HG02763 (cell line): ENCODE results near the gene TRIM56.
"Not testable (repeated sequence)": the region's sequence is repeated elsewhere in the genome, so short reads cannot be mapped to it uniquely, and the experiment has no call there.

Source experiments
- ATAC-seq: cut with Tn5 transposase; IDR thresholded peaks from one replicate; pipeline ENCODE4 v1.9.1; 2021; ENCODE audit warnings: mild to moderate bottlenecking, moderate library complexity; ENCODE audit not compliant: unreplicated experiment

The TRIM56 gene

DNA sequence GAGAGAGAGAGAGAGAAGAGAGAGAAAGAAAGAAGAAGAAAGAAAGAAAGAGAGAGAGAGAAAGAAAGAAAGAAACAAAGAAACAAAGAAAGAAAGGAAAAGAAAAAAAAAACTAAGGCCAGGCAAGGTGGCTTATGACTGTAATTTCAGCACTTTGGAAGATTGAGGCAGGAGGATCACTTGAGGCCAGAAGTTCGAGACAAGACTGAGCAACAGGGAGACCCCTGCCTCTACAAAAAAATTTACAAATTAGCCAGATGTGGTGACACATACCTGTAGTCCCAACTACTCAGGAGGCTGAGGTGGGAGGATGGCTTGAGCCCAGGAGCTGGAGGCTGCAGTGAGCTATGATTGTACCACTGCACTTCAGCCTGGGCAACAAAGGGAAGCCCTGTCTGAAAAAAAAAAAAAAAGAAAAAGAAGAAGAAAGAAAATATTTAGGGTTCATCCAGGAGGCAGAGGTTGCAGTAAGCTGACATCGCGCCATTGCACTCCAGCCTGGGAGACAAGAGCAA lies 44.4 kb downstream of the TRIM56 start:
- no peak for ATAC-seq

DNA sequence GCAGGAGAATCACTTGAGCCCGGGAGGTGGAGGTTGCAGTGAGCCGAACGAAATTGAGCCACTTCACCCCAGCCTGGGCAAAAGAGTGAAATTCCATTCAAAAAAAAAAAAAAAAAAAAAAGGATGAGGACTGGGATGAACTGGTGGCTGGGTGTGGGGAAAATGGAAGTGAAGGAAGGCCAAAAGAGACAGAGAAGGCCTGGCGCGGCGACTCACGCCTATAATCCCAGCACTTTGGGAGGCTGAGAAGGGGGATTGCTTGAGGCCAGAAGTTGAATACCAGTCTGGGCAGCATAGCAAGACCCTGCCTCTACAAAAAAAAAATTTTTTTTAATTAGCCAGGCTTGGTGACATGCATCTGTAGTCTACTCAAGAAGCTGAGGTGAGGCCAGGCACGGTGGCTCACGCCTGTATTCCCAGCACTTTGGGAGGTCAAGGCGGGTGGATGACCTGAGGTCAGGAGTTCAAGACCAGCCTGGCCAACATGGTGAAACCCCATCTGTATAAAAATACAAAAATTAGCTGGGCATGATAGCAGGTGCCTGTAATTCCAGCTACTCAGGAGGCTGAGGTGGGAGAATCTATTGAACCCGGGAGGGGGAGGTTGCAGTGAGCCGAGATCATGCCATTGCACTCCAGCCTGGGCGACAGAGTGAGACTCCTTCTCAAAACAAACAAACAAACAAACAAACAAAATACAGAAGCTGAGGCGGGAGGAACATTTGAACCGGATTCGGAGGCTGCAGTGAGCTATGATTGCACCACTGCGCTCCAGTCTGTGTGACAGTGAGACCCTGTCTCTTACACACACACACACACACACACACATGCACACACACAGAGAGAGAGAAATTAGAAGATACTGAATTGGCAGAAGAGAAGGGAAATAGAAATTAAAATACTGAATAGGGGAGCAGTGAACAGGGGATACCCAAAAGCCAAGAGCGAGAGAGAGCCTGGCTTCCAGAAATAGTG lies 47.6 kb downstream of the TRIM56 start:
- not testable (repeated sequence) for ATAC-seq

DNA sequence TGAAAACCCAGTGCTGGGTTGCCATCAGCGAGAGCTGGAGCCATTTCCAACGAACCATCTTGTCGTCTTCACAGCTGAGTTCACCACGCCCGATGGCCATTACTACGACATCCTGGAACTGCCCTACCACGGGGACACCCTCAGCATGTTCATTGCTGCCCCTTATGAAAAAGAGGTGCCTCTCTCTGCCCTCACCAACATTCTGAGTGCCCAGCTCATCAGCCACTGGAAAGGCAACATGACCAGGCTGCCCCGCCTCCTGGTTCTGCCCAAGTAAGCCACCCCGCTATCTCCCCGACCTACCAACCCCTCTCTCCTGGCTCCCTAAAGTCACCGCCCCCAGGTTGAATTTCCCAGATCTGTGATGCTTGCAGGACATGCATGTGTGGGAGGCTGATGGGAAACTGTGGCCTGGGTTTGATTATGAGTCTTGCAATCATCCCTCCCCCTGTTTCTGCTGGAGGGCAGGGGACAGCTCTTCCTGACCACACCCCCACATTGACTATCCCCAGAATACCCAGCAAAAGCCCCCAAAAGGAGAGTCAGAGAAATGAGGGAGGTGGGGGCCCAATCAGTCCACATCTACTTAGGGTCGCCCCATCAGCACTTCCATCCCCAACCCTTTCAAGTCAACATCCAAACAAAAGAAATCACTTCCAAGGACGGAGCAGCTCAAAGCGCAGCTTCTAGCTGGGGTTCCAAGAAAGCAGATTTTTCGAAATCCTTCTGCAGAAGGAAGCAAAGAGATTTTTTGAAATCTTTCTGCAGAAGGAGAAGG lies 48.5 kb downstream of the TRIM56 start:
- no peak for ATAC-seq

GRCh38 chr7:101134399-101134980 lies 49.2 kb downstream of the TRIM56 start:
- no peak for ATAC-seq

GRCh38 chr7:101137651-101138212 lies 52.5 kb downstream of the TRIM56 start:
- no peak for ATAC-seq

DNA sequence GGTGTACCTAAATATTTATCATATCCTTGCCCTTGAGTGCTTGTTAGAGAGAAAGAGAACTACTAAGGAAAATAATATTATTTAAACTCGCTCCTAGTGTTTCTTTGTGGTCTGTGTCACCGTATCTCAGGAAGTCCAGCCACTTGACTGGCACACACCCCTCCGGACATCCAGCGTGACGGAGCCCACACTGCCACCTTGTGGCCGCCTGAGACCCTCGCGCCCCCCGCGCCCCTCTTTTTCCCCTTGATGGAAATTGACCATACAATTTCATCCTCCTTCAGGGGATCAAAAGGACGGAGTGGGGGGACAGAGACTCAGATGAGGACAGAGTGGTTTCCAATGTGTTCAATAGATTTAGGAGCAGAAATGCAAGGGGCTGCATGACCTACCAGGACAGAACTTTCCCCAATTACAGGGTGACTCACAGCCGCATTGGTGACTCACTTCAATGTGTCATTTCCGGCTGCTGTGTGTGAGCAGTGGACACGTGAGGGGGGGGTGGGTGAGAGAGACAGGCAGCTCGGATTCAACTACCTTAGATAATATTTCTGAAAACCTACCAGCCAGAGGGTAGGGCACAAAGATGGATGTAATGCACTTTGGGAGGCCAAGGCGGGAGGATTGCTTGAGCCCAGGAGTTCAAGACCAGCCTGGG lies 53.1 kb downstream of the TRIM56 start:
- peak; percentile 57 for ATAC-seq

- ATAC-seq: no peak
Measured at GRCh38 chr7:101140339-101140699, 55.0 kb downstream of the TRIM56 start.

DNA sequence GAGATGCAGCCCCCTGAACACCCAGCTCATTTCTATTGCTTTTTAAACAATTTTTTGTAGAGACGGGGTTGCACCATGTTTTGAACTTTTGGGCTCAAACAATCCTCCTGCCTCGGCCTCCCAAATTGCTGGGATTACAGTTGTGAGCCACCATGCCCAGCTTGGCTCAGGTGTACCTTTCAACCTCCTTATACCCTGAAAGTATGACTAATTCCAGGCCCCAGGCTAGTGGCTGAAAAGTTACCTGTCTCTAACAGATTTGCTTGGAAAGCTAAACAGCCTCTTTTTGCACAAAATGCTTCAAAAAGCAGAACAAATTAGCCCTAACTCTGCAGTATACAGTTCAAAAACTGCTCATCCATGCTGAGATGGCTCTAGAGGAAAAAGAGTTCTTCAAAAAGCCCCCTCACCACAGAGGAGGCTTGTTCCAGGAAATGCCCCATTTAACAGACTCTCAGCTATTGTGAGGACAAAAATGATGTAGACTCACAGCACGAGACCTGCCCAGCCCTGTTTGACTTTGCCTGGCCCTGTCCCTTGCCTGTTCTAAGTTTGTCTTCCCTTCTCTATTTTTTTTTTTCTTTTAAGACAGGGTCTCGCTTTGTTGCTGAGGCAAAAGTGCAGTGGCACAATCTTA lies 55.6 kb downstream of the TRIM56 start:
- ATAC-seq: no peak
